ENCODE data around the gene KCTD2.

- TF ChIP-seq CTCF (IDR thresholded peaks at IDR 0.05) (no peak), POLR2AphosphoS5 (IDR thresholded peaks at IDR 0.05) (no peak)
Observed at GRCh38 chr17:75061618-75062017, 14.6 kb downstream of the KCTD2 start.

All from esophagus muscularis mucosa (tissue), 3 donors.